PC-9 (cell line): ENCODE data around the gene LMAN1. TPM values are rescaled to one million over a fixed set of nuclear protein-coding genes. Genes with fewer than 3 reads are reported as not detected.

Source experiments
- BruUV-seq: library from RNA; stranded (reverse); fragments of 400-500 nt; replicated peaks from 2 replicates; lab custom pipeline; 2021; lab: Mats Ljungman, UMichigan
- CTCF ChIA-PET: fragments of 300-600 bp; sonication (Branson Sonifier 250); formaldehyde crosslinking; loops from one replicate; lab custom pipeline; 2022; ENCODE audit warnings: antibody characterized with exemption; lab: Charles Lee
- POLR2A ChIA-PET: fragments of 300-600 bp; sonication (Branson Sonifier 250); formaldehyde crosslinking; loops from one replicate; lab custom pipeline; 2022; ENCODE audit warnings: antibody characterized with exemption; ENCODE audit not compliant: unreplicated experiment; lab: Charles Lee
- DNase-seq, 2 experiments: peaks; one replicate each; pipeline versions ENCODE4 v3.0.0 to v3.0.0-alpha.2; 2015 to 2022; ENCODE audit warnings: mixed read lengths in 1 of 2
- H2AFZ ChIP-seq: fragments of 200-600 bp; sonication (generic); 2 replicates; pipeline ENCODE4 v1.8.1; 2017; ENCODE audit warnings: antibody characterized with exemption
- H3F3A ChIP-seq: fragments of 200-600 bp; sonication (generic); 2 replicates; pipeline ENCODE4 v1.8.1; 2017; ENCODE audit warnings: antibody characterized with exemption, mild to moderate bottlenecking, low read depth; ENCODE audit not compliant: insufficient read depth
- H3K27ac ChIP-seq: fragments of 200-600 bp; sonication (generic); 2 replicates; pipeline ENCODE4 v1.6.1; 2016; ENCODE audit warnings: mixed run types
- H3K27me3 ChIP-seq: fragments of 200-600 bp; sonication (generic); 2 replicates; pipeline ENCODE4 v1.6.1; 2016; ENCODE audit warnings: low read depth, mixed run types; ENCODE audit not compliant: insufficient read depth
- H3K36me3 ChIP-seq: fragments of 200-600 bp; sonication (generic); 2 replicates; pipeline ENCODE4 v1.6.1; 2016; ENCODE audit warnings: low read depth, mixed run types
- H3K4me1 ChIP-seq: fragments of 200-600 bp; sonication (generic); replicated peaks from 2 replicates; pipeline ENCODE4 v1.6.1; 2016; ENCODE audit warnings: mixed run types; ENCODE audit not compliant: insufficient read depth
- H3K4me2 ChIP-seq: fragments of 200-600 bp; sonication (generic); 2 replicates; pipeline ENCODE4 v1.6.1; 2017; ENCODE audit warnings: mixed run types
- H3K4me3 ChIP-seq: fragments of 200-600 bp; sonication (generic); 2 replicates; pipeline ENCODE4 v1.6.1; 2016; ENCODE audit warnings: mixed run types
- H3K79me2 ChIP-seq: fragments of 200-600 bp; sonication (generic); 2 replicates; pipeline ENCODE4 v1.6.1; 2017; ENCODE audit warnings: low read depth, mixed run types
- H3K9me2 ChIP-seq: fragments of 200-600 bp; sonication (generic); 2 replicates; pipeline ENCODE4 v1.8.1; 2017; ENCODE audit warnings: mild to moderate bottlenecking; ENCODE audit not compliant: insufficient read depth
- H3K9me3 ChIP-seq: fragments of 200-600 bp; sonication (generic); 2 replicates; pipeline ENCODE4 v1.8.1; 2016; ENCODE audit warnings: low read depth; ENCODE audit not compliant: insufficient read depth
- H4K20me1 ChIP-seq: fragments of 200-600 bp; sonication (generic); 2 replicates; pipeline ENCODE4 v1.8.1; 2017; ENCODE audit not compliant: insufficient read depth
- CTCF ChIP-seq: fragments of 200-600 bp; sonication (generic); conservative IDR thresholded peaks from 2 replicates; pipeline ENCODE4 v1.6.1; 2017; ENCODE audit warnings: mixed run types, antibody characterized with exemption, mild to moderate bottlenecking, moderate library complexity
- EZH2 ChIP-seq: fragments of 200-600 bp; sonication (generic); IDR thresholded peaks from 2 replicates; pipeline ENCODE4 v1.8.0; 2017; ENCODE audit warnings: antibody characterized with exemption, low read depth
- intact Hi-C: fragments of 100-400 bp; cut with micrococcal nuclease; formaldehyde crosslinking; loops from one replicate; pipeline ENCODE4 v1.10.0; 2022; ENCODE audit not compliant: unreplicated experiment
- total RNA-seq: library from RNA; stranded (reverse); gene quantifications from 2 replicates; pipeline ENCODE4 v1.2.3, GENCODE V29; 2021

LMAN1 gene
- total RNA-seq, 1 experiment from 2014 or later = 77.3 TPM

DNA sequence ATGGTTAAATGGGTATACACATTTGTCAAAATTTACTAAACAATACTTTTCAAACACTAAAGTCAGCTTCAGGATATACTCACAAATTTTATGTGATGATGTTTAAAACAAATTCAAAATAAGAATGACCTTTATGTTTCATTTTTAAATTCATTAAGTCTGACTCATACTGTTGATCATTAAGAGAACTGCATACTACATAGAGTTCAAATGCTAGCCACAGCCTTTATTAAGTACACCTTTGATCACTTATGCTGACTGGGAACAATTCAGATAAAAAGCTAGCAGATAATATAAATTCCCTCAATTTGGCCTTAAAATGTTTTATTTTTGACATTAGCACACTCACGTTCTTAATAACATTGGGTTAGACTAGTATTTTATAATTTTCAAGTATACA, 14.1 kb downstream of the LMAN1 start:
- Histone ChIP-seq H3F3A (no peaks in the 10 kb centered on the region), H2AFZ (no peak overlapping the region), H3K79me2 (peaks cover 37% of the 10 kb centered on the region; the same call in 1 of the 2 replicates), H3K4me3 (no peak overlapping the region), H3K27ac (no peak overlapping the region), H3K27me3 (no peaks in the 10 kb centered on the region), H4K20me1 (peaks cover 19% of the 10 kb centered on the region; the same call in 1 of the 2 replicates), H3K36me3 (peaks cover 62% of the 10 kb centered on the region), H3K9me2 (no peaks in the 10 kb centered on the region), H3K4me2 (no peak overlapping the region), H3K9me3 (no peaks in the 10 kb centered on the region), H3K4me1 (no peaks in the 10 kb centered on the region)
- intact Hi-C loops = no loop called here
- DNase-seq = no peak
- ChIA-PET CTCF (no interaction called here), POLR2A (no interaction called here)
- BruUV-seq = no TSS peak
- TF ChIP-seq EZH2 = no peak
- TF ChIP-seq CTCF = no peak

DNA sequence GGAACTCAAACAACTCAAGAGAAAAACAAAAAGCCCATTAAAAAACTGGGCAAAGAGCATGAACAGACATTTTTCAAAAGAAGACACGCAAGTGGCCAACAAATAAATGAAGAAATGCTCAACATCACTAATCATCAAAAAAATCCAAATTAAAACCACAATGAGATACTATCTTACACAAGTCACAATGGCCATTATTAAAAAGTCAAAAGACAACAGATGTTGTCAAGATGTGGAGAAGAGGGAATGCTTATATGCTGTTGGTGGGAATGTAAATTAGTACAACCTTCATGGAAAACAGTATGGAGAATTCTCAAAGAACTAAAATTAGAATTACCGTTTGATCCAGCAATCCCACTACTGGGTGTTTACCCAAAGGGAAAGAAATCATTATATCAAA, 15.1 kb downstream of the LMAN1 start:
- BruUV-seq = no TSS peak
- Histone ChIP-seq H3K4me1 (no peaks in the 10 kb centered on the region), H3K36me3 (peaks cover 61% of the 10 kb centered on the region), H3K4me2 (no peak overlapping the region), H3K9me2 (no peaks in the 10 kb centered on the region), H3F3A (no peaks in the 10 kb centered on the region), H3K27me3 (no peaks in the 10 kb centered on the region), H4K20me1 (peaks cover 23% of the 10 kb centered on the region; the same call in 1 of the 2 replicates), H3K9me3 (no peaks in the 10 kb centered on the region), H3K27ac (no peak overlapping the region), H2AFZ (no peak overlapping the region), H3K79me2 (peaks cover 37% of the 10 kb centered on the region; the same call in 1 of the 2 replicates), H3K4me3 (no peak overlapping the region)
- DNase-seq = no peak
- ChIA-PET POLR2A (no interaction called here), CTCF (no interaction called here)
- TF ChIP-seq EZH2 = no peak
- TF ChIP-seq CTCF = no peak
- intact Hi-C loops = no loop called here

GRCh38 chr18:59340817-59341216, 18.2 kb downstream of the LMAN1 start:
- DNase-seq = no peak
- Histone ChIP-seq H3K79me2 (peaks cover 37% of the 10 kb centered on the region; the same call in 1 of the 2 replicates), H3K9me3 (no peaks in the 10 kb centered on the region), H3K27ac (no peak overlapping the region), H3F3A (no peaks in the 10 kb centered on the region), H3K4me2 (no peak overlapping the region), H3K4me1 (no peaks in the 10 kb centered on the region), H2AFZ (no peak overlapping the region), H3K27me3 (no peaks in the 10 kb centered on the region), H4K20me1 (peaks cover 23% of the 10 kb centered on the region), H3K36me3 (peaks cover 60% of the 10 kb centered on the region), H3K4me3 (no peak overlapping the region), H3K9me2 (no peaks in the 10 kb centered on the region)
- no TSS peak for BruUV-seq
- CTCF ChIA-PET = no interaction called here
- intact Hi-C loops = no loop called here
- POLR2A ChIA-PET = no interaction called here
- TF ChIP-seq EZH2 = no peak

- BruUV-seq = no TSS peak
- Histone ChIP-seq H4K20me1 (peaks cover 23% of the 10 kb centered on the region), H3K36me3 (peaks cover 60% of the 10 kb centered on the region), H3K4me2 (no peak overlapping the region), H3K4me3 (no peak overlapping the region), H3F3A (no peaks in the 10 kb centered on the region), H3K27ac (no peak overlapping the region), H3K79me2 (peaks cover 37% of the 10 kb centered on the region; the same call in 1 of the 2 replicates), H3K4me1 (no peaks in the 10 kb centered on the region), H2AFZ (no peak overlapping the region), H3K9me3 (no peaks in the 10 kb centered on the region), H3K9me2 (no peaks in the 10 kb centered on the region), H3K27me3 (no peaks in the 10 kb centered on the region)
- intact Hi-C loops = no loop called here
- DNase-seq = no peak
- POLR2A ChIA-PET = no interaction called here
- TF ChIP-seq CTCF = no peak
- no peak for TF ChIP-seq EZH2
- CTCF ChIA-PET = no interaction called here
Observed at GRCh38 chr18:59340312-59340711, 18.8 kb downstream of the LMAN1 start.
